ENCODE results near the gene ZNF512B. TPM values are rescaled to one million over a fixed set of nuclear protein-coding genes. Genes with fewer than 3 reads are reported as not detected.
"Not testable (repeated sequence)": the region's sequence is repeated elsewhere in the genome, so short reads cannot be mapped to it uniquely, and the experiment has no call there.

ZNF512B gene
- total RNA-seq, 1 donor from 2014 or later: 37.2 TPM

DNA sequence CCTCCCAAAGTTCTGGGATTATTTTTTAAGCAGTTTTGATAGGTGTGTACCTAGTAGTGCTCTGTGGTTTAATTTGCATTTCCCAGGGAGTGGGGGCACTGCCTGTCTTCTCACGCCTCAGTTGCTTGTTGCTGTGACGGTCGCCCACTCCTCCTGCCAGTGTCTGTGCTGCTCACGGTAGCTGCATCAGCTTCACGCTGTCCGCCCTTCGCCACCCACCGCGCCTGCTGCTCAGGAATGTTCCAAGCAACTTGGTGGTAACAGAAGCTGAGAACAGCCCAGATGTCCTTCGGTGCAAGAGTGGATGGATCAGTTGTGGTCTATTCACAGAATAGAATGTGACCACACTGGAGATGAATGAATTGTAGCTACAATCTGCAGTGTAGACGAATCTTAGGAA lies 51.9 kb downstream of the ZNF512B start:
- Mint-ChIP-seq H3K9me3 (ENCODE audit: low read depth) (peaks cover 3% of the 10 kb centered on the region), H3K4me1 (ENCODE audit: low read depth) (peaks cover 9% of the 10 kb centered on the region), H3K27me3 (ENCODE audit: low read depth) (no peaks in the 10 kb centered on the region), H3K36me3 (ENCODE audit: low read depth) (peaks cover 1% of the 10 kb centered on the region), H3K27ac (ENCODE audit: unreplicated experiment) (peak overlapping the region; percentile 51), H3K4me3 (ENCODE audit: unreplicated experiment) (no peak overlapping the region)
- TF ChIP-seq, protein P1, sequence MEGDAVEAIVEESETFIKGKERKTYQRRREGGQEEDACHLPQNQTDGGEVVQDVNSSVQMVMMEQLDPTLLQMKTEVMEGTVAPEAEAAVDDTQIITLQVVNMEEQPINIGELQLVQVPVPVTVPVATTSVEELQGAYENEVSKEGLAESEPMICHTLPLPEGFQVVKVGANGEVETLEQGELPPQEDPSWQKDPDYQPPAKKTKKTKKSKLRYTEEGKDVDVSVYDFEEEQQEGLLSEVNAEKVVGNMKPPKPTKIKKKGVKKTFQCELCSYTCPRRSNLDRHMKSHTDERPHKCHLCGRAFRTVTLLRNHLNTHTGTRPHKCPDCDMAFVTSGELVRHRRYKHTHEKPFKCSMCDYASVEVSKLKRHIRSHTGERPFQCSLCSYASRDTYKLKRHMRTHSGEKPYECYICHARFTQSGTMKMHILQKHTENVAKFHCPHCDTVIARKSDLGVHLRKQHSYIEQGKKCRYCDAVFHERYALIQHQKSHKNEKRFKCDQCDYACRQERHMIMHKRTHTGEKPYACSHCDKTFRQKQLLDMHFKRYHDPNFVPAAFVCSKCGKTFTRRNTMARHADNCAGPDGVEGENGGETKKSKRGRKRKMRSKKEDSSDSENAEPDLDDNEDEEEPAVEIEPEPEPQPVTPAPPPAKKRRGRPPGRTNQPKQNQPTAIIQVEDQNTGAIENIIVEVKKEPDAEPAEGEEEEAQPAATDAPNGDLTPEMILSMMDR (IDR thresholded peaks at IDR 0.05): no peak
- DNase-seq (ENCODE audit: low spot score): no peak

DNA sequence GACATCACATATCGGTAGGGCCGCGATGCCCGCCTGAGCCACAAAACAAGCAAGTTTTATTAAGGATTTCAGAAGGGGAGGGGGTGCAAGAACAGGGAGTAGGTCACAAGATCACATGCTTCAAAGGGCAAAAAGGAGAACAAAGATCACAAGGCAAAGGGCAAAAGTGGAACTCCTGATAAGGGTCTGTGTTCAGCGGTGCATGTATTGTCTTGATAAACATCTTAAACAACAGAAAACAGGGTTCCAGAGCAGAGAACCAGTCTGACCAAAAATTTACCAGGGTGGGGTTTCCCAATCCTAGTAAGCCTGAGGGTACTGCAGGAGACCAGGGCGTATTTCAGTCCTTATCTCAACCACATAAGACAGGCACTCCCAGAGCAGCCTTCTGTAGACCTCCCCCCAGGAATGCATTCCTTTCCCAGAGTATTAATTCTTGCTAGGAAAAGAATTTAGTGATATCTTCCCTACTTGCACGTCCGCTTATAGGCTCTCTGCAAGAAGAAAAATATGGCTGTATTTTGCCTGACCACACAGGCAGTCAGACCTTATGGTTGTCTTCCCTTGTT lies 53.3 kb downstream of the ZNF512B start:
- H3K9me3 Mint-ChIP-seq (ENCODE audit: low read depth); H3K36me3 Mint-ChIP-seq (ENCODE audit: low read depth); H3K4me3 Mint-ChIP-seq (ENCODE audit: unreplicated experiment); H3K27me3 Mint-ChIP-seq (ENCODE audit: low read depth); DNase-seq (ENCODE audit: low spot score); H3K27ac Mint-ChIP-seq (ENCODE audit: unreplicated experiment): not testable (repeated sequence)
- H3K4me1 Mint-ChIP-seq (ENCODE audit: low read depth): peaks cover 17% of the 10 kb centered on the region

DNA sequence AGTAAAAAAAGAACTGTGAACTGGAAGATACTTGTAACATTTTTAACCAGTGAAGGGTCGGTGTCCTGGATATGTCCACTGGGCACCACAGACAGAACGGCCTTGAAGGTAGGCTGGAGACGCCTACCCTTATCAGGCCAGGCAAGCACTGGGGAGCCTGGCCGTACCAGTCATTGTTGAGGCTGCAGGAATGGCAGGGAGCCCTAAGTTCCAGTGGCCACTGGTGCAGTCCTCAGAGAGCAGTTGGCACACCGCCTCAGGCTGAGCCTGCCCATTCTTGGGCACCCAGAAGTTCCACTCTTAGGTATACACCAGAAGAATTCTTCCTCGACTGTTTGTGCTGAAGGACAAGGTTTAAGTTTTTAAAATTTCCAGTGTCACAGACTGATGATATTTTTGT lies 54.3 kb downstream of the ZNF512B start:
- H3K4me1 Mint-ChIP-seq (ENCODE audit: low read depth): peaks cover 24% of the 10 kb centered on the region
- no peak overlapping the region for H3K27ac Mint-ChIP-seq (ENCODE audit: unreplicated experiment)
- peaks cover 1% of the 10 kb centered on the region for H3K36me3 Mint-ChIP-seq (ENCODE audit: low read depth)
- no peak overlapping the region for H3K4me3 Mint-ChIP-seq (ENCODE audit: unreplicated experiment)
- H3K9me3 Mint-ChIP-seq (ENCODE audit: low read depth): peaks cover 3% of the 10 kb centered on the region
- no peak for DNase-seq (ENCODE audit: low spot score)
- TF ChIP-seq, protein P1 (IDR thresholded peaks at IDR 0.05): no peak
- no peaks in the 10 kb centered on the region for H3K27me3 Mint-ChIP-seq (ENCODE audit: low read depth)

DNA sequence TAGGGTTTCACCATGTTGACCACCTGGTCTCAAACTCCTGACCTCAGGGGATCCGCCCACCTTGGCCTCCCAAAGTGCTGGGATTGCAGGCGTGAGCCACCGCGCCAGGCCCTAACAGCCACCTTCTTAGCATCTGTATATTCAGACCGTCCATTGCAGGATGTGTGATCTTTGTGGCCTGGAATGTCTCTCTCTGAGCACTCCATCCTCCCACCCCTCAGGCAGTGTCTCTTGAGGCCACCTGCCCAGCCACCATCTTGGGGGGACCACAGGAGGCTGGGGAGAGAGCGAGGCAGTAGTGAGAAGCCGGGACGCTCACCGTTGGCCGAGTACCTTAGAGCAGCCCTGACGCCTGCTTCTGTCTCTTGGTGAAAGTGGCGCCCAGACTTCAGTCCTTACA lies 56.0 kb downstream of the ZNF512B start:
- peak overlapping the region; percentile 51 for H3K27ac Mint-ChIP-seq (ENCODE audit: unreplicated experiment)
- H3K36me3 Mint-ChIP-seq (ENCODE audit: low read depth): peaks cover 1% of the 10 kb centered on the region
- no peak overlapping the region for H3K4me3 Mint-ChIP-seq (ENCODE audit: unreplicated experiment)
- TF ChIP-seq, protein P1 (IDR thresholded peaks at IDR 0.05): no peak
- no peaks in the 10 kb centered on the region for H3K27me3 Mint-ChIP-seq (ENCODE audit: low read depth)
- DNase-seq (ENCODE audit: low spot score): no peak
- peaks cover 30% of the 10 kb centered on the region for H3K4me1 Mint-ChIP-seq (ENCODE audit: low read depth)
- peaks cover 3% of the 10 kb centered on the region for H3K9me3 Mint-ChIP-seq (ENCODE audit: low read depth)

DNA sequence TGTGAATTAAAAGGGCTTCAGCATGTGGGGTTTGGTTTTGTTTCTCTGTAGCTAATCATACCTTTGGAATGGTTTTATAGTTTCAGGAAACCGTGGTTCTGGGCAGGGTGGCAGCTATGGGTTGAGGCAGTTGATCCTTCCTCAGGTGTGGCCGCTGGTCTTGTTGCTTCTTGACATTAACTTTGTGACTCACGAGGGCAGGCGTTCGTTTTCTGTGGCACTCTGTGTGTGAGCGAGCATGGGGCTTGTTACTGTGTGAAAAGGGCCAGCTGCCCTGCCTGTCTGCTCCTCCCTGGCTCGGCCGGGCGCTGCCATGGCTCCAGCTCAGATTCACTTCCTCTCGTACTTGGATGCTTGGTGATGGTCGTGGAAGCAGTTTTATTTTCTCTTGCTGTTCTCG lies 58.6 kb downstream of the ZNF512B start:
- Mint-ChIP-seq H3K27me3 (ENCODE audit: low read depth) (no peaks in the 10 kb centered on the region), H3K36me3 (ENCODE audit: low read depth) (no peaks in the 10 kb centered on the region), H3K27ac (ENCODE audit: unreplicated experiment) (peak overlapping the region; percentile 83), H3K4me1 (ENCODE audit: low read depth) (peaks cover 36% of the 10 kb centered on the region), H3K9me3 (ENCODE audit: low read depth) (peaks cover 1% of the 10 kb centered on the region), H3K4me3 (ENCODE audit: unreplicated experiment) (no peak overlapping the region)
- no peak for DNase-seq (ENCODE audit: low spot score)
- TF ChIP-seq, protein P1 (IDR thresholded peaks at IDR 0.05): no peak

DNA sequence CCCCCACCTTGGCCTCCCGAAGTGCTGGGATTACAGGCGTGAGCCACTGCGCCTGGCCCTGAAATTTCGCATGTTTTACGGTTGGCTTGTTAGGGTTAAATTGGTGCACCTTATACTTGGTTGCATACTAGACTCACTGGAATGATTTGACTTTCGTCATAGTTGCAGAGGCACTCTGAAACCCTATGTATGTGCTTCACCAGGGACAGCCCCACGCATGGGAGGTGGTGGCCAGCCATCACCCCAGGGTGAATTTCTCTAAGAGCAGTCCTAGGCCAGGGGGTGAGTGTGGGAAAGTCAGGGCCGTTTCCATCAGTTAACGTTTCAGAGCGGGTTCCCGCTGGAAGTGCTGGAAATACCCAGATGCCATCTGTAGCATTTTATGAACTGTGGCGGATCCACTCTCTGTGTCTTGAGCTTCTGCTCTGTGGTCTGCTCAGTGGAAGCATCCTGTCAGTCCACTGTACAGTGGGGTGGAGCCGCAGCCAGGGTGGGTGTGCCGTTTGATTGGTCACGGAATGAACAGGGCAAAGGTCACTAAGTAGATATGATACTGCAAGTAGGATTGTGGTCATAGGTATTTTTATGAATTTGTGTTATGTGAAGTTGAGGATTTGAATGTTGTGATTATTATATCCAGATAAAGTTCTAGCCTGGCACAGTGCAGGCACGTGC lies 61.6 kb downstream of the ZNF512B start:
- no peaks in the 10 kb centered on the region for H3K36me3 Mint-ChIP-seq (ENCODE audit: low read depth)
- DNase-seq (ENCODE audit: low spot score): no peak
- peaks cover 35% of the 10 kb centered on the region for H3K4me1 Mint-ChIP-seq (ENCODE audit: low read depth)
- H3K4me3 Mint-ChIP-seq (ENCODE audit: unreplicated experiment): no peak overlapping the region
- TF ChIP-seq, protein P1 (IDR thresholded peaks at IDR 0.05): no peak
- H3K27ac Mint-ChIP-seq (ENCODE audit: unreplicated experiment): peak overlapping the region; percentile 41
- no peaks in the 10 kb centered on the region for H3K27me3 Mint-ChIP-seq (ENCODE audit: low read depth)
- no peaks in the 10 kb centered on the region for H3K9me3 Mint-ChIP-seq (ENCODE audit: low read depth)
